GM18867 (cell line): ENCODE measurements around the gene PGAM2.
"Not testable (repeated sequence)": the region's sequence is repeated elsewhere in the genome, so short reads cannot be mapped to it uniquely, and the experiment has no call there.

ENCODE experiments used
- ATAC-seq: cut with Tn5 transposase; IDR thresholded peaks from one replicate; pipeline ENCODE4 v1.9.1; 2021; ENCODE audit warnings: mild to moderate bottlenecking, moderate library complexity; ENCODE audit not compliant: unreplicated experiment

Gene PGAM2

GRCh38 chr7:44052771-44053365 is 12.5 kb downstream of the PGAM2 start:
- ATAC-seq, result no peak

DNA sequence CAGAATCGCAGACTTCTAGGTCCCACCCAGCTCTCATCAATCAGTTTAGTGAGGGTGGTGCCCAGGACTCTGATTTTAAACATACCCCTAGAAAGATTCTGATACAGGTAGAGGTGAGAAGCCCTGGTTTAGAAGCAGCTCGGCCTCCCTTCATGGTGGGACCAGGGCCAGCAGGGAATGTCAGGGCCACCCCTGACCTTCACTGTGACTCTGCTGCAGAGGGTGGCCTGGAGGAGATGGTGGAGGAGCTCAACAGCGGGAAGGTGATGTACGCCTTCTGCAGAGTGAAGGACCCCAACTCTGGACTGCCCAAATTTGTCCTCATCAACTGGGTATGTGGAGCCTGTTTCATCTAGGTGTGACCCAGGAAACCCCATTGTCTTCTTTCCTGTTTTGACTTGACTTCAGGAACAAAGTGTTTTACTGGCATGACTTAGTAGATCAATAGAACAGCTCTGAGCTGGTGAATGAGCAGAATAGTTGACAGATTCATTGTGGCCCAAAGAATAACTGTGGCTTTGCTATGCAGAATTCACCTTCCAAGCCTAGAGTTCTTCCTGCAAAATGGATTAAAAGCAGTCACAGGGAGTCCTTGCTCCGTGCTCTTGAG is 13.7 kb downstream of the PGAM2 start:
- no peak for ATAC-seq

- no peak for ATAC-seq
These were observed 14.3 kb downstream of the PGAM2 start for GRCh38 chr7:44050915-44051560.

DNA sequence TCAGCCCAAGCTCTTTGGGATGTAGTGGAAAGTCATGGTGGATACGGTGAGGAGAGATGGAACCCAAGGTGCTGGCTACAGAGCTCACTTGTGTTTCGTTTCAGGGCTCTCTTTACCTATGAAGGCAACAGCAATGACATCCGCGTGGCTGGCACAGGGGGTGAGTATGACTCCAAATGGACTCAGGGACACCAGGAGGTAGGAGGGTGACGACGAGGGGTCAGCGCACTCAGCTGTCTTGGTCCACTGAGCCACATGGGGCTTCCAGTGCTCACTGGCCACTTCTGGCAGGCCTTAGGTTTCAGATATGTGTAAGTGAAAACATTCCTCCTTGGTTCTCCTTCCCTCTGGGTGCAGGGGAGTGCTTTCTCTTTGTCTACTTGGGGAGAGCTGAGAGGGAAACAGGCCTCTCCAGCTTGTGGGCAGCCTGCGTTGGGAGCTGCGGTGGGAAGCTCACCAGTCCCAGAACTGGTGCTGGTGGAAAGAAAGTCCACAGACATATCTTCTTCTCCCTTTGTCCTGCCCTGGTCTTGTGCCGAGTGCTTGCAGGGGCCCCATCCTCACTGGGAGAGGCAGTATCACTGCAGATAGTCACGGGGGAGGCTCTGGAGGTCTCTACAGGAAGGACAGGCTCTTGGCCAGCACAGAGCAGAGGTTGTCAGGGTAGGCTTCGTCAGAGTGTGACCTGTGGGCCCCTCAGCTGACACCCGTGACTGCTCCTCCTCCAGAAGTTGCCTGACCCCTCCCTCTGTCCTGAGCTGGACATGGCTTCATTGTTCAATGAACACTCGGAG is 15.0 kb downstream of the PGAM2 start:
- ATAC-seq, result no peak

- ATAC-seq, result no peak
These were observed 17.2 kb downstream of the PGAM2 start for GRCh38 chr7:44048031-44048795.

DNA sequence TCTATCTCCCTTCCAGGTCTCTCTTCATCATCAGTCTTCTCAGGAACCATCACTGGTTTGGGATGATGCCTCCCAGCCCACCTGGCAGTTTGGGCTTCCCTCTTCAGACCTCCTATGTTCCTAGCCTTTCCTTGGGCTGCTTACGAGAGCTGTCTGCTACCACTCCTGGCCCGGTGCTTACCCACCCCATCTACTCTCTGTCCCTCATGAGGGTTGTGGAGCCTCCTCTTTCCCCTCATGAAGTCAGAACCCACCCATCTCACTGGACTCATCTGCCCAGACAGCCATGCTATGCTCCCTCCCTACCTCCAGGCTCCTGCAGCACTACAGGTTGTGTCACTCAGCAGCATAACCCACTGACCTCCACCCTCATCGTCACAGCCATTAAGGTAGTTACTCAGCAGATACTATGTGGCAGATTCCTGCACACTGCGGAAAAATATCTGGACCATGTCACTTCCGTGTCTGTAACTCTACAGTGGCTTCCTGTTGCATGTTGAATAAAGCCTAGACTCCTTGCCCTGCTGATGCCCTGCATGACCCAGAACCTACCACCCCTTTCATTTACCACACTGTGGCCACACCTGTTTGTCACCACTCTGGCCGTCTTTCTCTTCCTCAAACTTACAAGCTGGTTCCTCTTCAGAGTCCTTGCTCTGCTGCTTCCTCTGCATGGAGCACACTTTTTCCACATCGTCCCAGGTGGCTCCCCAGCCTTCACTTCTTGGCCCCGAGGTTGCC is 18.9 kb downstream of the PGAM2 start:
- ATAC-seq, result peak; percentile 67

DNA sequence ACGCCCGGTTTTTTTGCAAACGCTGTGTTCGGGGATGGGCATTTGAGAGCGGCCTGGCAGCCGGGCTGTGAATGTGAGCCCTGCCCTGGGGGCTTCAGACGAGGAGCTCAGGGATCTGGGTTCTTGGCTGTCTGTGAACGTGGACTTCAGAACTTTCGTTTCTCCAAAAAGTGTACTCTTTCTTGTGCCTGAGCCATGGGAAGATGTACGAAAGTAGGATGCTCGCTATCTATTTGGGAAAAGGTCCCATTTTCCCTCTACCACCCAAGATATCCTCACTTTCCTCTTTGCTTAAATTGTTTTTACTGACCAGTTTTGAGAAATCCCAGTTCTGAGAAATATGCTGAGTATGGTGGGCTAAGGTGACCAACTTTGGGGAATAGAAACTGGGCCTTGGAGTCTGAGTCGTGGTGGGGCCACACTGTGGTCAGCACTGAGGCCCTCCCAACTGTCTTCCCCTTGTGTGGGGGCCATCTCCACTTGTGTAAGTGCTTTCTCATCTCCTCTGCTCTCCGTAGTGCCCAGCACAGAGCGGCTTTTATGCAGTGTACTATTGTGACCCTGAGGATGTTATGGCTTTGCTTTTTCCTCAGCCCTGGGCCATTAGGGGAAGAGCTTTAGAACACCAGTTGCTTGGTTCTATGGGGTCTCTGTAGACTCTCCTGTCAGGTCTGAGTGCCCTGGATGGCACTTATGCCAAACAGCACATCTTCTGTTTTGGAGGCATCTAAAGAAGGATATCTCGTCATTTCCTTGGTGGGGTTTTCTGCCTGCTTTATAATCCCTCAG is 19.9 kb downstream of the PGAM2 start:
- ATAC-seq, result peak; percentile 5

DNA sequence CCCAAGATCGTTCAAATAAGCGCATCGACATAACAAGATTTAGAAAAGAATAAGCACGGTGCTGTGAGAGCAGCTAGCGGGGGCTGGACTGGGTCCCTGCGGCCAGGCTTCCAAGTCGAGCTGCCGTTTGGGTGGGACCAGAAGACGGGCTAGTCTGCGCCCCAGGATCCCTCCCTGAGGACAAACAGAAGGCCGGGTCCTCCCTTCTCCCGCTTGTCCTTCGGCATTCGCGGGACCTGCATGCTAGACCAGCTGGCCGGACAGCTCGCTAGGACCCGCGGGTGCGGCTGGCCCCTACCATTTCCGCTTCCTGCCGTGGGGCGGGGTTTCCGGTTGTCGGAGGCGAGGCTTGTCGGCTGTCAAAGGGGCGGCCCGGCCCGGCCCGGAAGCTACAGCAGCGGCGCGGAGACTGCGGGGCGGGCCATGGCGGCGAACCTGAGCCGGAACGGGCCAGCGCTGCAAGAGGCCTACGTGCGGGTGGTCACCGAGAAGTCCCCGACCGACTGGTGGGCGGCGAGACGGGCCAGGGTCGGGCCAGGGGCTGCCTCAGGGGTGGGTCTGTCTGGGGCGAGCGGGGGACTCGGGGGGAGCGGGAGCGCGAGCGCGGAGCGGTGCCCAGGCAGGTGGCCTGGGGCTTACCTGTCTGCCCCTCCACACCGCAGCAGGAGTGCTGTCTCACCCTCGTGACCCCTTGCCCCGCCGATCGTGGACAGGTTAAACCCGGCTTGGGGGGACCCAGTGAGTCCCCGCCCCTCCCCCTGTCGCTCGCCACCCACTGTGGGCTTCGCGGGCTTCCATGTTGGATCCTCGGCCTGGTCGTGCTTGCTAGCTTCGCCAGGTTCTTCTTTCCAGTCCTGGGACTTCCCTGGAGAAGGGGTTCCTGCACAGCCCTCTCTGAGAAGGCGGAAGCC is 20.8 kb downstream of the PGAM2 start, which contains the start of gene DBNL:
TSS of gene DBNL (plus strand) at position 388 of the 911 bp plus-strand sequence. CDS start at position 424, 36 bp downstream.
- peak; percentile 70 for ATAC-seq

DNA sequence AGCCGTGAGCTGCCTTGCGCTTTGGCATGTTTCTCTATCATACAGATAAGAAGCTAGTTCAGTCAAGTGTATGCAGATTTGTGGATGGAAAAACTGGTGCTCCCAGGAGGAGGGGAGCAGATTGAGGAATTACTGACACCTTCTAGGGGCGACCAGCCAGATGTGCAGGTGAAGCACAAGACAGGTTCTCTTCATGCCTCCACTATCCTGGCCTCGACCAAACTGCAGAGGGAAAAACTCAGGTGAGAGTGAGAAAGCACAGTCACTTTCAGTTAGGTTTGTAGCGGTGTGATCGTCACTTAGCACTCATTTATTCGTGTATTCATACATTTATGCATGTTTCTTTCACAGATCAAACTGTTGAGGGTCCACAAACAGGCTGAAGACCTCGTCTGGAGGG is 21.5 kb downstream of the PGAM2 start:
- no peak for ATAC-seq

GRCh38 chr7:44042221-44042620 is 23.1 kb downstream of the PGAM2 start:
- no peak for ATAC-seq

GRCh38 chr7:44040493-44040891 is 24.9 kb downstream of the PGAM2 start:
- ATAC-seq, result peak; percentile 47

DNA sequence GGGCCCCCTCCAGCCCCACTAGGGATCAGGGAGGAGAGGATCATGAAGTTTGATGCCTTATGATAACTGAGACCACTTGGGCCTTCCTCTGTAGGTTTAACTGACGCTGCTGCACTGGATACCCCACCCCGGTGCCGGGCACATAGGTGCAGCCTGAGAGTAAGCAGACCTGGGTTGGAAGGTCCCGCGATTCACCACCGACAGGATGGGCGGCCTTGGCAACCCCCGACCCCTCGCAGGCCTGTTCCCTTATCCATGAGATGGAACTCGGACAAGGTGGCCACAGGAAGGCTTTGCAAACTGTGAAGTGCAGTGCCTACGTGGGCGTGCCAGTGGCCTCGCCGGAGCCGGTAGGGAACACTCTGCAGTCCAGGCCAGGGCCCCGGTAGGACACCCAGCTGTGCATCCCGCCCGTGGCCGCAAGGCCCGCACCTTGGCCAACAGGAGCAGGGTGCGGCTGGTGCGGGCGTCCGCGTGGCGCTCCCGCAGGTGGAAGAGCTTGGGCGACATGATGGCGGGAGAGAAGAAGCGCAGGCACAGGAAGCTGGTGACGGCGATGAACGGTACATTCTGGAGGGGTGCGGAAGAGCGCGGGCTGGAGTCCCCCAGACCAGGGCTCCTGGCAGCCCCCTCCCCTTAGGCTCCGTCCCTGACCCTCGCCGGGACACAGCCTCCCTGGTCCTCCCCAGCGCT is 25.4 kb downstream of the PGAM2 start:
- ATAC-seq, result not testable (repeated sequence)

DNA sequence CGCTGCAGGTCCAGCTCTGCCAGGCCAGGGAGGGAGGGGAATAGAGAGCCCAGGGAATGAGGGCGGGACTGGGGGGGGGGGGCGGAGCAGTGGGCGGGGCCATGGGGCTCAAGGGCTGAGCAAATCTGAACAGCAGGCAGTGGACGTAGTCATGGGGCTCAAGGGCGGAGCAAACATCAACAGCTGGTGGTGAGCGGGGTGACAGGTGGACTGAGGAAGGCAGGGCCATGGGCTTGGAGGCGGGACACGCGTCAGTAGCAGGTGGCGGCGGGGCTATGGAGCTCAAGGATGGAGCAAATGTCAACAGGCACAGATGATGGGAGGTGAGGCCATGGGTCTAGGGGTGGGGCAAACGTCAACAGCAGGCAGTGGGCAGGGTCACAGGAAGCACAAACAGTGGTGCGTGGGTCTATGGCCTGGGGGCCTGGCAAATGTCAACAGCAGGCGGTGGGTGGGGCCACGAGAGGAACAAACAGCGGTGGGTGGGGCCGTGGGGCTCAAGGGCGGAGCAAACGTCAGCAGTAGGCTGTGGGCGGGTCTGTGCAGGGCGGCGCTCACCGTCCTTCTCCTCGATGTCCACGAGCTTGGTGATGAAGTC is 26.3 kb downstream of the PGAM2 start:
- ATAC-seq, result peak; percentile 72

GRCh38 chr7:44038553-44038952 is 26.8 kb downstream of the PGAM2 start:
- not testable (repeated sequence) for ATAC-seq

GRCh38 chr7:44037951-44038350 is 27.4 kb downstream of the PGAM2 start:
- not testable (repeated sequence) for ATAC-seq

- not testable (repeated sequence) for ATAC-seq
These were observed 29.0 kb downstream of the PGAM2 start for GRCh38 chr7:44036364-44036763.
